HG03354 (cell line): ENCODE results near the gene NLGN1.

Source experiments
- ATAC-seq: cut with Tn5 transposase; IDR thresholded peaks from one replicate; pipeline ENCODE4 v1.9.1; 2021; ENCODE audit warnings: mild to moderate bottlenecking; ENCODE audit not compliant: unreplicated experiment, poor library complexity, severe bottlenecking

Gene NLGN1

GRCh38 chr3:174329321-174329720 lies 931.8 kb downstream of the NLGN1 start:
- ATAC-seq = no peak

DNA sequence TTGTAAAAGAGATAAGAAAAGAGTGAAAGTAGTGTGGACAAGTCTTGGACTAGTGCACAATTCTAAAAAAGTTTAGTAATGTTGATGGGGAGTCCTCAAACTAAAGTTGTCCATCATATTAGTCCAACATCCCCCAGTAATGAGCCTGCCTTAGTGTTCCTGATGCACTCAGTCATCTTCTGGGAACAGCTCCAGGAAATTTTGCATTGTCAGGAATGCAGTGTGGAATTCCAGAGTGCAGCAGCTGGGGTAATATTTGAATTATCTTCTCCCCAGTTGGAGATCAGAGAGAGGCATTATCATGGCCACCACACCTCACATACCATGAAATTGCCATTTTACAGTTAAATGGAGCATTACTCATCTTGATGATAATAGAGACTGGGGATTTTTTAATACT lies 932.8 kb downstream of the NLGN1 start:
- ATAC-seq = no peak

GRCh38 chr3:174331095-174331800 lies 933.7 kb downstream of the NLGN1 start:
- ATAC-seq = no peak

DNA sequence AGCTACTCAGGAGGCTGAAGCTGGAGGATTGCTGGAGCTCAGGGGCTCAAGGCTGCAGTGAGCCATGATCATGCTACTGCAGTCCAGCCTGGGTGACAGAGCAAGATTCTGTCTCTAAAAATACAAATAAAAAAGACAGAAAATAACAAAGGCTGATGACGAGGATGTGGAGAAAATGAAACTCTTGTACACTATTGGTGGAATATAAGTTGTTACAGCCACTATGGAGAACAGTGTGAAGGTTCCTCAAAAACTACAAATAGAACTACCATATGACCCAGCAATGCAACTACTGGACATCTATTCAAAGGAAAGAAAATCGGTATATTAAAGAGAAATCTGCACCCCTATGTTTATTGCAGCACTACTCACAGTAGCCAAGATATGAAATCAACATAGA lies 934.8 kb downstream of the NLGN1 start:
- ATAC-seq = no peak

GRCh38 chr3:174333640-174334039 lies 936.1 kb downstream of the NLGN1 start:
- no peak for ATAC-seq

DNA sequence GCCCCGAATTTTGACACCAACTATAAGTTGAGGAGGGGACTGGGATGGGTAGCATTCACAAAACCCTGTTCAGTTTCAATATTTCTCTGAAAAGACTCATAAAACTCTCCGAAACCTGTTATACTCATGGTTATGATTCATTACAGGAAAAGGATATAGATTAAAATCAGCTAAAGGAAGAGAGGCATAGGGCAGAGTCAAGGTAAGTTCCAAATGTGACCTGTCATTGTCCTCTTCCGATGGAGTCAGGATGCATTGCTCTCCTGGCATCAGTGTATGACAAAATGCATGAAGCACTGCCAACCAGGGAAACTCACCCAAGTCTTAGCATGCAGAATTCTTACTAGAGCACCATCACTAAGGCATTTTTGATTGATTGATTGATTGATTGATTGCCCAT lies 936.6 kb downstream of the NLGN1 start:
- ATAC-seq = no peak

- no peak for ATAC-seq
Observed at GRCh38 chr3:174335324-174335723, 937.8 kb downstream of the NLGN1 start.

GRCh38 chr3:174335910-174336309 lies 938.4 kb downstream of the NLGN1 start:
- ATAC-seq = no peak
